Measurements from ENCODE around the gene NRXN3. TPM values are rescaled to one million over a fixed set of nuclear protein-coding genes. Genes with fewer than 3 reads are reported as not detected.

NRXN3 gene
- total and polyA plus RNA-seq, 4 donors: 0.07 to 1.2 (median 0.23) TPM

DNA sequence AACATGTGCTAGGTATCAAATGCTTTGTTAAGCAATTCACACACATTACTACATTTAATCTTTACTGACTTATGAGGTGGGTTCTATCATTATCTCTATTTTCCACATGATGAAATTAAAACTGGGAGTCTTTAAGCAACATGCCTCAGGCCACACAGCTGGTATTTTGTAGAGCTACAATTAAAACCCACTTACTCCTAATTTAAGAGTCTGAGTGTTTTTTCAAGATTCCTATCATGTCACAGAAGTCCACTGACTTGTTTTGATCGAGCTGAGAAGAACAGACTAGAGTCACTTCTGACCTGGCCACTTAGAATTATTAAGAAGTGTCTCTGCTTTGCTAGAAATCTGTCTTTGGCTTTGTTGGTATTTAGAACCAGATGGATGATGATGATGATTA lies 670.7 kb downstream of the NRXN3 start (continued):
- TF ChIP-seq, protein P1, sequence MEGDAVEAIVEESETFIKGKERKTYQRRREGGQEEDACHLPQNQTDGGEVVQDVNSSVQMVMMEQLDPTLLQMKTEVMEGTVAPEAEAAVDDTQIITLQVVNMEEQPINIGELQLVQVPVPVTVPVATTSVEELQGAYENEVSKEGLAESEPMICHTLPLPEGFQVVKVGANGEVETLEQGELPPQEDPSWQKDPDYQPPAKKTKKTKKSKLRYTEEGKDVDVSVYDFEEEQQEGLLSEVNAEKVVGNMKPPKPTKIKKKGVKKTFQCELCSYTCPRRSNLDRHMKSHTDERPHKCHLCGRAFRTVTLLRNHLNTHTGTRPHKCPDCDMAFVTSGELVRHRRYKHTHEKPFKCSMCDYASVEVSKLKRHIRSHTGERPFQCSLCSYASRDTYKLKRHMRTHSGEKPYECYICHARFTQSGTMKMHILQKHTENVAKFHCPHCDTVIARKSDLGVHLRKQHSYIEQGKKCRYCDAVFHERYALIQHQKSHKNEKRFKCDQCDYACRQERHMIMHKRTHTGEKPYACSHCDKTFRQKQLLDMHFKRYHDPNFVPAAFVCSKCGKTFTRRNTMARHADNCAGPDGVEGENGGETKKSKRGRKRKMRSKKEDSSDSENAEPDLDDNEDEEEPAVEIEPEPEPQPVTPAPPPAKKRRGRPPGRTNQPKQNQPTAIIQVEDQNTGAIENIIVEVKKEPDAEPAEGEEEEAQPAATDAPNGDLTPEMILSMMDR (IDR thresholded peaks at IDR 0.05; ENCODE audit: low read depth, low read length, missing input control): no peak
- TF ChIP-seq, protein P2, sequence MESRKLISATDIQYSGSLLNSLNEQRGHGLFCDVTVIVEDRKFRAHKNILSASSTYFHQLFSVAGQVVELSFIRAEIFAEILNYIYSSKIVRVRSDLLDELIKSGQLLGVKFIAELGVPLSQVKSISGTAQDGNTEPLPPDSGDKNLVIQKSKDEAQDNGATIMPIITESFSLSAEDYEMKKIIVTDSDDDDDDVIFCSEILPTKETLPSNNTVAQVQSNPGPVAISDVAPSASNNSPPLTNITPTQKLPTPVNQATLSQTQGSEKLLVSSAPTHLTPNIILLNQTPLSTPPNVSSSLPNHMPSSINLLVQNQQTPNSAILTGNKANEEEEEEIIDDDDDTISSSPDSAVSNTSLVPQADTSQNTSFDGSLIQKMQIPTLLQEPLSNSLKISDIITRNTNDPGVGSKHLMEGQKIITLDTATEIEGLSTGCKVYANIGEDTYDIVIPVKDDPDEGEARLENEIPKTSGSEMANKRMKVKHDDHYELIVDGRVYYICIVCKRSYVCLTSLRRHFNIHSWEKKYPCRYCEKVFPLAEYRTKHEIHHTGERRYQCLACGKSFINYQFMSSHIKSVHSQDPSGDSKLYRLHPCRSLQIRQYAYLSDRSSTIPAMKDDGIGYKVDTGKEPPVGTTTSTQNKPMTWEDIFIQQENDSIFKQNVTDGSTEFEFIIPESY (IDR thresholded peaks at IDR 0.05): no peak
- no peak for TF ChIP-seq TAF1 (conservative IDR thresholded peaks at IDR 0.05)
- TF ChIP-seq FOXA1 (IDR thresholded peaks at IDR 0.05): no peak

DNA sequence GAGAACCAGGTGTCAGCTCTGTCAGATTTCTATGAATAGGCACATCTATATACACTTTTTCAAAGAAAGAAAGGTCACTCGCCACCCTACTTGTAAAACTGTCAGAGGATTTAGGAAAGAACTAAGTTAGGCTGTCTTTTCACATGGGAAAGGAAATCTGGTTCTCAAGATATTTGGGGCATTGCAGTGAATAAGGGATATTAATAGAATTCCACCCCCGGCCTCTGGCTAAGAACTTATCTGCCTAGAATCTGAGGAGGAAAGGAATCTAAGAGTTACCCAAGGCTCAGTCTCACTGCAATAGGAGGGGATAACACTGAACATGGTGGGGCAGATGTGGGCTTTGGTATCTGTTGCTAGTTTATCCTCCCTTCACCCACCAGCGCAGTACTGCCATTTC lies 677.6 kb downstream of the NRXN3 start:
- no peak overlapping the region for H3K9ac ChIP-seq (ENCODE audit: low read depth in 1 of 2, low read length in 2 of 2)
- peaks cover 0 to 7% (median 0%) of the 10 kb centered on the region in 4 donors for H3K27me3 ChIP-seq (ENCODE audit: control insufficient read depth in 4 of 4, insufficient read depth in 4 of 4, low read length in 3 of 4)
- H3K4me3 ChIP-seq (ENCODE audit: low read depth in 1 of 3, low read length in 3 of 3): no peak overlapping the region
- WGBS: 76% methylated on average over 3 of the region's 3 CpGs
- H3K36me3 ChIP-seq (ENCODE audit: control insufficient read depth in 4 of 4, insufficient read depth in 3 of 4, low read depth in 1 of 4, low read length in 3 of 4): no peaks in the 10 kb centered on the region
- no peaks in the 10 kb centered on the region for H3K9me3 ChIP-seq (ENCODE audit: control insufficient read depth in 4 of 4, low read length in 3 of 4)
- no peak for DNase-seq (ENCODE audit: low spot score)
- H3K4me1 ChIP-seq (ENCODE audit: control insufficient read depth in 4 of 4, insufficient read depth in 4 of 4, low read length in 3 of 4): no peaks in the 10 kb centered on the region
- H3K27ac ChIP-seq (ENCODE audit: low read depth in 1 of 2, low read length in 2 of 2): no peak overlapping the region
- TF ChIP-seq, protein P3, sequence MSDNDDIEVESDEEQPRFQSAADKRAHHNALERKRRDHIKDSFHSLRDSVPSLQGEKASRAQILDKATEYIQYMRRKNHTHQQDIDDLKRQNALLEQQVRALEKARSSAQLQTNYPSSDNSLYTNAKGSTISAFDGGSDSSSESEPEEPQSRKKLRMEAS (IDR thresholded peaks at IDR 0.05): no peak
- TF ChIP-seq, protein P2 (IDR thresholded peaks at IDR 0.05): no peak
- no peak for TF ChIP-seq RAD21 (IDR thresholded peaks at IDR 0.05)
- no peak for TF ChIP-seq FOXA2 (IDR thresholded peaks at IDR 0.05)
- no peak for TF ChIP-seq RXRA (IDR thresholded peaks at IDR 0.05)
- TF ChIP-seq EGR1 (IDR thresholded peaks at IDR 0.05; ENCODE audit: low read depth in 2 of 2): no peak
- no peak for TF ChIP-seq HNF4A (conservative IDR thresholded peaks at IDR 0.05)
- no peak for TF ChIP-seq SP1 (IDR thresholded peaks at IDR 0.05)
- TF ChIP-seq TAF1 (conservative IDR thresholded peaks at IDR 0.05): no peak
- TF ChIP-seq, protein P4, sequence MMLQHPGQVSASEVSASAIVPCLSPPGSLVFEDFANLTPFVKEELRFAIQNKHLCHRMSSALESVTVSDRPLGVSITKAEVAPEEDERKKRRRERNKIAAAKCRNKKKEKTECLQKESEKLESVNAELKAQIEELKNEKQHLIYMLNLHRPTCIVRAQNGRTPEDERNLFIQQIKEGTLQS (IDR thresholded peaks at IDR 0.05): no peak

DNA sequence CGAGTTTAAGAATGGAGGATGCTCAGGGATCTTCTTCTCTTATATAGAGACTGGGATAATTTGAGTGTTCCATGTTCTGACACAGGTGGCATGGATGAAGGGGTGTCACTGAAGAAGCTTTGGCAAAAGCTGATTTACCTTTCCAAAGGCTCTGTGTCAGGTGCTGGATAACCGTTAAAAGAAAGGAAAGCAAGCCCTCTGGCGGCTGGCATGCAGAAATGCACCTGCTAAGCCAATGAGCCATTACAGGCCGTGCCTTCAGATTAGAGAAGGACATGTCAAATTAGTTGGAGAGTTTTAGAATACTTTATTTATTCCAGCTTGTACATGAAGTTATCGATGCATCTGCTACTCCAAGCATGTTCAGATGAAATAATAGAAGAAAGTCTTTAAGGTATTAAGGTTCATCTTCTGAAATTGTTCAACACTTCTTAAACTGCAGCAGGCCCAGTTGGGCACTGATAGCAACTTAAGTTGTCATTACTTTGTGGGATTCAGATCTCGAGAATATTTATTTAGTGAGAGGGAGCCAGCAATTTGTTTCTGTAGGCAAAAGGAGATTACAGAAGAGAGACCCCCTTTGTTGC lies 678.2 kb downstream of the NRXN3 start:
- H3K9ac ChIP-seq (ENCODE audit: low read depth in 1 of 2, low read length in 2 of 2): no peak overlapping the region
- H3K36me3 ChIP-seq (ENCODE audit: control insufficient read depth in 4 of 4, insufficient read depth in 3 of 4, low read depth in 1 of 4, low read length in 3 of 4): no peaks in the 10 kb centered on the region
- TF ChIP-seq, protein P3 (IDR thresholded peaks at IDR 0.05): no peak
- TF ChIP-seq, protein P1 (IDR thresholded peaks at IDR 0.05; ENCODE audit: low read depth, low read length, missing input control): peak; percentile 90
- peak; percentile 44 to 58 for TF ChIP-seq RAD21 (IDR thresholded peaks at IDR 0.05)
- peak; percentile 36 for DNase-seq (ENCODE audit: low spot score)
- no peaks in the 10 kb centered on the region for H3K9me3 ChIP-seq (ENCODE audit: control insufficient read depth in 4 of 4, low read length in 3 of 4)
- H3K4me1 ChIP-seq (ENCODE audit: control insufficient read depth in 4 of 4, insufficient read depth in 4 of 4, low read length in 3 of 4): no peaks in the 10 kb centered on the region
- H3K27ac ChIP-seq (ENCODE audit: low read depth in 1 of 2, low read length in 2 of 2): no peak overlapping the region
- H3K4me3 ChIP-seq (ENCODE audit: low read depth in 1 of 3, low read length in 3 of 3): no peak overlapping the region
- H3K27me3 ChIP-seq (ENCODE audit: control insufficient read depth in 4 of 4, insufficient read depth in 4 of 4, low read length in 3 of 4): peaks cover 0 to 7% (median 0%) of the 10 kb centered on the region in 4 donors
- WGBS: 17% methylated on average over 6 of the region's 6 CpGs
